ENCODE results near the gene STARD13. TPM values are rescaled to one million over a fixed set of nuclear protein-coding genes. Genes with fewer than 3 reads are reported as not detected.

The STARD13 gene
- total RNA-seq, 2 experiments from 2014 or later = not detected

- ATAC-seq (no peak), DNase-seq (no peak)
- CTCF ChIA-PET = no interaction called here
- H3K27ac Mint-ChIP-seq = no peak overlapping the region
- no peaks in the 10 kb centered on the region for H3K36me3 Mint-ChIP-seq (ENCODE audit: low read depth)
- H3K4me3 Mint-ChIP-seq = no peak overlapping the region
- no peaks in the 10 kb centered on the region for H3K9me3 Mint-ChIP-seq (ENCODE audit: insufficient read depth)
- H3K4me1 Mint-ChIP-seq (ENCODE audit: low read depth) = no peaks in the 10 kb centered on the region
- H3K27me3 Mint-ChIP-seq (ENCODE audit: low read depth) = peaks cover 2% of the 10 kb centered on the region
- POLR2A ChIA-PET = no interaction called here
These were observed 33.2 kb upstream of the STARD13 start for GRCh38 chr13:33318744-33319143.

DNA sequence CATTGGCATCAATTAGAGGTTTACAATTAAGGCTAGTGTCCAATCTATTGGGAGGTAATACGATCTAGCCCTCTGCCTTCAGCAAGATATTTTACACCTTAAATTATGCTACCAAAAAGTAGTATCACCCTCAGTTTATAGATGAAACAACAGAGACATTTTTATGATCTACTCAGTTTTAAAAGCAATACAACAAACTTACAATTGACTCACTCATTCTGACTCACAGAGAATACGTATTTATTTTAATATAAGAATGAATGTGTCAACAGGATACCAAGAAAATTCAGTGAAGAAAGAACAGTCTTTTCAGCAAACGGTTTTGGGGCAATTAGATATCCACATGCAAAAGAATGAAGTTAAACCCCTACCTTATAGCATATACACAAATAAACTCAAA is 32.5 kb upstream of the STARD13 start:
- Mint-ChIP-seq H3K36me3 (ENCODE audit: low read depth) (no peaks in the 10 kb centered on the region), H3K4me3 (no peak overlapping the region), H3K27ac (no peak overlapping the region), H3K4me1 (ENCODE audit: low read depth) (no peaks in the 10 kb centered on the region), H3K9me3 (ENCODE audit: insufficient read depth) (no peaks in the 10 kb centered on the region), H3K27me3 (ENCODE audit: low read depth) (no peaks in the 10 kb centered on the region)
- ATAC-seq (no peak), DNase-seq (no peak)
- ChIA-PET CTCF (no interaction called here), POLR2A (no interaction called here)

DNA sequence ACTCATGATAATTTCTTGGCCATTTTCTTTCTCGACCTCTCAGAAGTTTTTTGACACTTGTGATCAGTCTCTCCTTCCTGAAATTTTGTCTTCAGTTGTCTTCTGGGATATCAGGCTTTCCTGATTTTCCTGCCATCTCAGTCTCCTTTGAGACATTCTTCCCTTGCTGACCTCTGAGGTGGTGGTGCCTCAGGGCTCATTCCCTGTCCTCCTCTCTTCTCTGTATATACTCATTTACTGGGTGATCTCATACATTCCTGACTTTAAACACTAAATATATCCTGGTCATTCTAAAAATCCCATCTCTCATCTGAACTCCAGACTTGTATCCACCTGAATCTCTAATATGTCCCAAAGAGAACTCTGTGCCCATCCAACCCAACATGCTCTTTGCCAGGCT is 31.3 kb upstream of the STARD13 start:
- ChIA-PET CTCF (no interaction called here), POLR2A (no interaction called here)
- H3K36me3 Mint-ChIP-seq (ENCODE audit: low read depth) = no peaks in the 10 kb centered on the region
- no peak for ATAC-seq
- H3K9me3 Mint-ChIP-seq (ENCODE audit: insufficient read depth) = no peaks in the 10 kb centered on the region
- DNase-seq = no peak
- H3K4me1 Mint-ChIP-seq (ENCODE audit: low read depth) = no peaks in the 10 kb centered on the region
- no peak overlapping the region for H3K27ac Mint-ChIP-seq
- no peaks in the 10 kb centered on the region for H3K27me3 Mint-ChIP-seq (ENCODE audit: low read depth)
- no peak overlapping the region for H3K4me3 Mint-ChIP-seq

DNA sequence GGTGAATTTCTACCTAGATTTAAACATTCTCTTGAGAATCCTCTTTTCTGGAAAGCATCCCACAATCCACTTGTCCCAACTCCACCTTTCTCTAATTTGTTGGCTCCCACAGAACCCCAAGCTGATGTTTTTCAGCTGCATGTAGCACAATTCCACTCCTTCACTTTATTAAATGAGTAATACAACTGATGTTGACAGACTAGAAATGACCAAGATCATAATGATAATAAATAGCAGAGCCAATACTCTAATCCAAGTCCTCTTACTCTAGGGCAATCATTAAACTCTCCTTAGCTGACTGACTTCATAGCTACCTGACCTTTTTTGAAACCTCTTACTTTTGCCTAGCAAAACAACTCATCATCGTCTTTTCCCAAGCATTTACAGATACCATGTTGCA is 27.9 kb upstream of the STARD13 start:
- CTCF ChIA-PET = no interaction called here
- Mint-ChIP-seq H3K27me3 (ENCODE audit: low read depth) (no peaks in the 10 kb centered on the region), H3K27ac (no peak overlapping the region), H3K9me3 (ENCODE audit: insufficient read depth) (no peaks in the 10 kb centered on the region), H3K4me3 (no peak overlapping the region), H3K36me3 (ENCODE audit: low read depth) (no peaks in the 10 kb centered on the region), H3K4me1 (ENCODE audit: low read depth) (no peaks in the 10 kb centered on the region)
- DNase-seq = no peak
- POLR2A ChIA-PET = no interaction called here
- no peak for ATAC-seq

DNA sequence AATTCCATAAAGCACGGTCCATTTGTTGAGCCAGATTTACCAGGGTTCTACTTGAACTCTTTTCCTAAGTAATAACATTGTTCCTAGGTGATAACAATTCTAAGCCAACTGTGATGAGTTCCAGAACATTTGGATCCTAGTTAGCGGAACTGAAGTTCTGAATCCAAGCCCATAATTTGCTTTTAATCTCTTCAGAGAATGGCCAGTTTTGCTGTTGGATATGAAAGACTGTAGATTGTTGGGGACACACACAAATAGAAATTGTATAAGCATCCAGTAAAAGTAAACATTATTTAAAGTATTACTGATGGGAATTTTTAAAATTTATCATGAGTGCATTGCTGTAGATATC is 27.3 kb upstream of the STARD13 start:
- H3K4me3 Mint-ChIP-seq = no peak overlapping the region
- DNase-seq (no peak), ATAC-seq (no peak)
- no peaks in the 10 kb centered on the region for H3K27me3 Mint-ChIP-seq (ENCODE audit: low read depth)
- no peaks in the 10 kb centered on the region for H3K9me3 Mint-ChIP-seq (ENCODE audit: insufficient read depth)
- H3K36me3 Mint-ChIP-seq (ENCODE audit: low read depth) = no peaks in the 10 kb centered on the region
- POLR2A ChIA-PET = no interaction called here
- CTCF ChIA-PET = no interaction called here
- no peaks in the 10 kb centered on the region for H3K4me1 Mint-ChIP-seq (ENCODE audit: low read depth)
- H3K27ac Mint-ChIP-seq = no peak overlapping the region

DNA sequence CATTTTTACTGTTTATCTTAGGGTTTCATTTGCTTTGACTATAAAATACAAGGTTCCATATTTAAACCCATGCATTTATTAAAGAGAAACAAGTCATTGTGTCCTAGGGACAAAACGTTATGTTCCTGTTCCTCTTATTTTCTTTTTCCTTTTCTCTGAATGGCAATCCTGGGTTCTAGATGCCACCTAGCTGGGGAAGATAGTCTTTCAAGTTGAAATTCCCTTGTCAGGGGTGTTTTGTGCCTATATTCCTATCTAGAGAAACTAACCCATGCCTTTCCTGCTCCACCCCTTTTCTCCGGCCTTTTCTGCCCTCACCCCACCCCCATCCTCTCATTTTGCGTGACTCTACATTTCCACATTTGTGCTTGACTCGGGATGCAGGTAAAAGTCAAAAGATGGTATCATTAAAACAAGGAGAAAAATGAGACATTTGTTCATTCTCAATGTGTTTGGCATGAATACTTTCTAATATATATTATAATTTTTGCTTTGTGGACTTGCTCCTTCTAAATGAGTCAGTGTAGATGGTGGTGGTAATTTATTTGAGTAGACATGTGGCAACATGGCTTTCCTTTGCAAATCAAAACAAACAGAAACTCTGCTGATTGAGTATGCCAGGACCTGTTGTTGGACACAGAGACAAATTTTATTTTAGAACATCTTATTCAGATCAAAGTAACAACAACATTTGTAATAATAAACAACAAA is 26.8 kb upstream of the STARD13 start:
- H3K36me3 Mint-ChIP-seq (ENCODE audit: low read depth) = no peaks in the 10 kb centered on the region
- H3K4me1 Mint-ChIP-seq (ENCODE audit: low read depth) = no peaks in the 10 kb centered on the region
- no peak overlapping the region for H3K27ac Mint-ChIP-seq
- no peaks in the 10 kb centered on the region for H3K27me3 Mint-ChIP-seq (ENCODE audit: low read depth)
- DNase-seq = no peak
- ChIA-PET POLR2A (no interaction called here), CTCF (no interaction called here)
- no peak for ATAC-seq
- H3K4me3 Mint-ChIP-seq = no peak overlapping the region
- no peaks in the 10 kb centered on the region for H3K9me3 Mint-ChIP-seq (ENCODE audit: insufficient read depth)

- Mint-ChIP-seq H3K4me1 (ENCODE audit: low read depth) (no peaks in the 10 kb centered on the region), H3K9me3 (ENCODE audit: insufficient read depth) (no peaks in the 10 kb centered on the region), H3K36me3 (ENCODE audit: low read depth) (no peaks in the 10 kb centered on the region), H3K4me3 (no peak overlapping the region), H3K27me3 (ENCODE audit: low read depth) (no peaks in the 10 kb centered on the region), H3K27ac (no peak overlapping the region)
- DNase-seq (no peak), ATAC-seq (no peak)
- CTCF ChIA-PET = no interaction called here
- POLR2A ChIA-PET = no interaction called here
These were observed 25.5 kb upstream of the STARD13 start for GRCh38 chr13:33311040-33311439.

GRCh38 chr13:33310245-33311038 is 24.9 kb upstream of the STARD13 start:
- ChIA-PET POLR2A (no interaction called here), CTCF (no interaction called here)
- H3K27me3 Mint-ChIP-seq (ENCODE audit: low read depth) = no peaks in the 10 kb centered on the region
- H3K4me3 Mint-ChIP-seq = no peak overlapping the region
- H3K9me3 Mint-ChIP-seq (ENCODE audit: insufficient read depth) = no peaks in the 10 kb centered on the region
- H3K27ac Mint-ChIP-seq = no peak overlapping the region
- H3K36me3 Mint-ChIP-seq (ENCODE audit: low read depth) = no peaks in the 10 kb centered on the region
- ATAC-seq (no peak), DNase-seq (no peak)
- H3K4me1 Mint-ChIP-seq (ENCODE audit: low read depth) = no peaks in the 10 kb centered on the region

DNA sequence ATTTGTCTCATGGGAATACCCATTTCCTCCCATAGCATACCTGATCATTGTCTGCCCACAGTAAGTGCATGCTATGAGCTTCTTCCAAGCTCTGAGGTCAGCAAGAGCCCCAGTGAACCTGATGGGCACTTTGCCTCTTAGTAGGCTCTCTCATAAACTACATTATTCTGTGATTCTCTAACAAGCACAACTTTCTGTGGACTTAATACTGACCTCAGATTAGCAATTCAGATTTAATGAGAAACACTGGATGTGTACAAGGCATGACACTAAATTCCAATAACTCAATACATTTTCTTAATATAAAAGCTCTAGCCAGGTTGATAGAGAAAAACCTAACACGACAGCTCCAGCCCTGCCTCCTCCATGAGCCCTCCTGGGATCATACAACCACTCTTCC is 23.3 kb upstream of the STARD13 start:
- ChIA-PET CTCF (no interaction called here), POLR2A (no interaction called here)
- no peaks in the 10 kb centered on the region for H3K27me3 Mint-ChIP-seq (ENCODE audit: low read depth)
- DNase-seq = no peak
- no peak for ATAC-seq
- no peak overlapping the region for H3K4me3 Mint-ChIP-seq
- no peaks in the 10 kb centered on the region for H3K4me1 Mint-ChIP-seq (ENCODE audit: low read depth)
- H3K36me3 Mint-ChIP-seq (ENCODE audit: low read depth) = no peaks in the 10 kb centered on the region
- H3K27ac Mint-ChIP-seq = no peak overlapping the region
- no peaks in the 10 kb centered on the region for H3K9me3 Mint-ChIP-seq (ENCODE audit: insufficient read depth)

DNA sequence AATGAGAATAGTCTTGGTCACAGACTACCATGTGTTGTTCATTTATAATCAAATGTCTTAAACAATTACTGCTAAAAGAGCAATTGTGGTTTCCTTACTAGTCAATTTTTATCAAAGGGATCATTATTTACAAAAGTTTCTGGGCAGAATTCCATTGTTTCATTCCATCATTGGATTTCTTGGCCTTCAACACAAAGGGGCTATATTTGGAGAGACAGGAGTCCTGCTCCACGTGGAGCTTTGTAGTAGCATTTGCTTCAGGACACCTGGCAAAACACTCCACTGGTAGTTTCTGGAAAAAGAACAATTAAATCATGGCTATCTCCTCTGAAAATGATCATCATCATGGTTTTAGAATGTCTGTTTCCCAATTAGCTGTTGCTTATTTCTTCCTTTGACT is 22.3 kb upstream of the STARD13 start:
- Mint-ChIP-seq H3K27me3 (ENCODE audit: low read depth) (no peaks in the 10 kb centered on the region), H3K4me3 (no peak overlapping the region), H3K9me3 (ENCODE audit: insufficient read depth) (no peaks in the 10 kb centered on the region), H3K36me3 (ENCODE audit: low read depth) (no peaks in the 10 kb centered on the region), H3K4me1 (ENCODE audit: low read depth) (no peaks in the 10 kb centered on the region), H3K27ac (no peak overlapping the region)
- ChIA-PET POLR2A (no interaction called here), CTCF (no interaction called here)
- DNase-seq = no peak
- ATAC-seq = no peak

DNA sequence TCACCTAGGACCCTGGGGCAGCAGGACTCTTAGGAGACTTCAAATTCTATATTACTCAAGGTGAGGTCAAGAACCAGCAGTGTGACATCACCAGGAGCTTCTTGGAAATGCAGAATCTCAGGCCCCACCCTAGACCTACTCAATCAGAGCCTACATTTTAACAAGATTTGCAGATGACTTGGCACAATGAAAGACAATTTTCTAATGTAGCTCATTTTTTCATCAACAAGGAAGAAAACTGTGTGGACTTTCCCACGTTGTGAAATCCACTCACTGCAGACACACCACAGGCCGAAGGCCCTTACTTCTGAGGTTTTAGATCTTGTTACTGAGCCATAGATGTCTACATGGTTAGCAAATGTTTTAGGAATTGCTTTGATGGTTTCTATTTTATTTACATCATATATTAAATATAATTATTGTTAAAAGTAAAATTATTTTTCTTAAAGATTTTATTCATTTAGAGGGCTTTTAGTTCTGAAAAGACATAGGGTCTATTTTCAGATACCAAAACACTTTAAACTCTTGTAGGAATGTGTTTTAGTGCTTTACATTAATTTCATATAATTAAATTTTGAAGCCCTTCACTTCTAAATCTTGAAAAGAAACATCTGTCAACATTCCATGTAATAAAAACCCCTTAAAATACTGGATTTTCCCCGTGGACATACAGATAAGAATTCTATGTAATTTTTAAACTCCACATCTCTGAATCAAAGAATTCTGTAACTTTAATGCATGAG is 18.5 kb upstream of the STARD13 start:
- no peaks in the 10 kb centered on the region for H3K4me1 Mint-ChIP-seq (ENCODE audit: low read depth)

GRCh38 chr13:33299626-33300025 is 14.1 kb upstream of the STARD13 start:
- CTCF ChIA-PET = no interaction called here
- DNase-seq = no peak
- no peaks in the 10 kb centered on the region for H3K36me3 Mint-ChIP-seq (ENCODE audit: low read depth)

More for the DNA sequence above, 18.5 kb upstream of the STARD13 start:
- H3K4me3 Mint-ChIP-seq = no peak overlapping the region
- H3K9me3 Mint-ChIP-seq (ENCODE audit: insufficient read depth) = no peaks in the 10 kb centered on the region
- no peak overlapping the region for H3K27ac Mint-ChIP-seq
- POLR2A ChIA-PET = no interaction called here
- DNase-seq (no peak), ATAC-seq (no peak)
- no peaks in the 10 kb centered on the region for H3K36me3 Mint-ChIP-seq (ENCODE audit: low read depth)
- peaks cover 5% of the 10 kb centered on the region for H3K27me3 Mint-ChIP-seq (ENCODE audit: low read depth)
- CTCF ChIA-PET = no interaction called here

More at GRCh38 chr13:33299626-33300025, 14.1 kb upstream of the STARD13 start:
- Mint-ChIP-seq H3K4me1 (ENCODE audit: low read depth) (no peaks in the 10 kb centered on the region), H3K9me3 (ENCODE audit: insufficient read depth) (no peaks in the 10 kb centered on the region), H3K27me3 (ENCODE audit: low read depth) (peaks cover 5% of the 10 kb centered on the region), H3K27ac (no peak overlapping the region), H3K4me3 (no peak overlapping the region)
- POLR2A ChIA-PET = no interaction called here
- ATAC-seq = no peak
